ENCODE measurements around the gene TRPM5.

- TF ChIP-seq CTCF (IDR thresholded peaks at IDR 0.05) = no peak
- TF ChIP-seq POLR2A (IDR thresholded peaks at IDR 0.05) = no peak
These were observed 20.3 kb upstream of the TRPM5 start for GRCh38 chr11:2464451-2465165.

Measured in esophagus squamous epithelium (tissue), 4 donors.